Fibroblast of pulmonary artery (primary cell): ENCODE measurements around the gene YAP1.
"Not testable (repeated sequence)": the region's sequence is repeated elsewhere in the genome, so short reads cannot be mapped to it uniquely, and the experiment has no call there.

ENCODE experiments used
- DNase-seq: peaks from one replicate; pipeline ENCODE4 v3.0.0-alpha.2; 2010; ENCODE audit warnings: low read depth
- H3K4me3 ChIP-seq: replicated peaks from 2 replicates; pipeline ENCODE4 v1.5.1; 2011; ENCODE audit warnings: low read depth, mild to moderate bottlenecking, control low read depth, low read length, moderate library complexity
- TF ChIP-seq, protein P1 (sequence below): IDR thresholded peaks from 2 replicates; pipeline ENCODE4 v1.5.1; 2011; ENCODE audit warnings: mild to moderate bottlenecking, control low read depth, low read length, inconsistent platforms; ENCODE audit errors: missing control alignments

YAP1 gene

DNA sequence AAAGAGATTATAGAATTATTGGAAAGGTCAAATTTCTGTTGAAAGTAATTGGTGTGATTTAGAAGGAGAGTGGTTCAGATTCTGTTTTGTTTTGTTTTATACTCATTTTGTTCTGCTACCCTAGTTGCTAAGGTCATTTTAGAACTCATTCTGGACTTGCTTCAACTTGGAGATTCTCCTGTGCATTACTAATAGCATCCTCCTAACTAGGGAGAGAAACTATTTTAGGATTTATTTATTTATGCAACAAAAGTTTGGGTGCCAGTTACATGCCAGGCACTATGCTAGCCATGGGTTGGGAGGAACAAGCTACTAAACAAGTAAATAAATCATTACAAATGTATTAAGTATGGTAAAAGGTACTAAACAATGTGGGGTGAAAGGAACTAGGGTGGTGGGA, 84.0 kb downstream of the YAP1 start:
- H3K4me3 ChIP-seq = no peak overlapping the region
- no peak for DNase-seq
- TF ChIP-seq, protein P1, sequence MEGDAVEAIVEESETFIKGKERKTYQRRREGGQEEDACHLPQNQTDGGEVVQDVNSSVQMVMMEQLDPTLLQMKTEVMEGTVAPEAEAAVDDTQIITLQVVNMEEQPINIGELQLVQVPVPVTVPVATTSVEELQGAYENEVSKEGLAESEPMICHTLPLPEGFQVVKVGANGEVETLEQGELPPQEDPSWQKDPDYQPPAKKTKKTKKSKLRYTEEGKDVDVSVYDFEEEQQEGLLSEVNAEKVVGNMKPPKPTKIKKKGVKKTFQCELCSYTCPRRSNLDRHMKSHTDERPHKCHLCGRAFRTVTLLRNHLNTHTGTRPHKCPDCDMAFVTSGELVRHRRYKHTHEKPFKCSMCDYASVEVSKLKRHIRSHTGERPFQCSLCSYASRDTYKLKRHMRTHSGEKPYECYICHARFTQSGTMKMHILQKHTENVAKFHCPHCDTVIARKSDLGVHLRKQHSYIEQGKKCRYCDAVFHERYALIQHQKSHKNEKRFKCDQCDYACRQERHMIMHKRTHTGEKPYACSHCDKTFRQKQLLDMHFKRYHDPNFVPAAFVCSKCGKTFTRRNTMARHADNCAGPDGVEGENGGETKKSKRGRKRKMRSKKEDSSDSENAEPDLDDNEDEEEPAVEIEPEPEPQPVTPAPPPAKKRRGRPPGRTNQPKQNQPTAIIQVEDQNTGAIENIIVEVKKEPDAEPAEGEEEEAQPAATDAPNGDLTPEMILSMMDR = no peak

- TF ChIP-seq, protein P1 = no peak
- DNase-seq = no peak
- no peak overlapping the region for H3K4me3 ChIP-seq
Observed at GRCh38 chr11:102194990-102195389, 84.7 kb downstream of the YAP1 start.

DNA sequence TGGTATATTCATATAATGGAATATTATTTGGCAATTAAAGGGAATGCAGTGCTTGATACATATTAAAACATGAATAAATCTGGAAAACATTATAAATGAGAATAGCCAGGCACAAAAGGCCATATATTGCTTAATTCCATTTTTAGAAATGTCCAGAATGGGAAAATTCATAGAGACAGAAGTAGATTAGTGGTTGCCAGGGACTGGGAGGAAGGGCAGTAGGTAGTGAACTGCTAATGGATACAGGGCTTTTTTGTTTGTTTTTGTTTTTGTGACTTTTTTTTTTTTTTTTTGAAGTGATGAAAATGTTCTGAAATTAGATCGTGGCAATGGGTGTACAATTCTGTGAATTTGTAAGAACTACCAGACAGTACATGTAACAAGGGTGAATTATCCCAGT, 86.1 kb downstream of the YAP1 start:
- H3K4me3 ChIP-seq = no peak overlapping the region
- no peak for DNase-seq
- TF ChIP-seq, protein P1 = no peak

GRCh38 chr11:102196816-102197215, 86.6 kb downstream of the YAP1 start:
- H3K4me3 ChIP-seq = no peak overlapping the region
- TF ChIP-seq, protein P1 = no peak

DNA sequence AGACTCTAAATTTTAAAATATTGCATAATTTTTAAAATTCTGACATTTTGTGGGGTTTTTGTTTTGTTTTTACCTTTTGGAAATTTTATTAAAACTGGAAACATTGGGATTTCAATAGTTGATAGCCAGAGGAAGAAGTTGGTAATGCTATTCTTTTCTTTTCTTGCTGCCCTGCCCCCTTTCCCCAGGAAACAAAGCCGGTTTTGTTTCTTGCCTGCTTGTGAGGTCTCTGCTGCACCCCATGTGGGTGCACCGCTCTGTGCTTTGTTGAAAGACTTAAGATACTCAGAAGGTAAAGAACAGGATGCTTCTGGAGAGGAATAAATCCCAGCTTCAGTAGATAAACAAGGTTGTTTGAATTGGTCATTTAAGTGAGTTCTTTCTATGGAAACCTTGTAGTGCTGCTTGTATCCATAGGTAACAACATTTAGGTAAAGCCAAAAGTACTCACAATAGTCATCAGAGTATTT, 87.5 kb downstream of the YAP1 start:
- TF ChIP-seq, protein P1 = no peak
- no peak for DNase-seq
- H3K4me3 ChIP-seq = no peak overlapping the region

More at GRCh38 chr11:102196816-102197215, 86.6 kb downstream of the YAP1 start:
- DNase-seq = no peak

- DNase-seq = no peak
- H3K4me3 ChIP-seq = no peak overlapping the region
- TF ChIP-seq, protein P1 = no peak
Observed at GRCh38 chr11:102199673-102200072, 89.4 kb downstream of the YAP1 start.

GRCh38 chr11:102200325-102200724, 90.1 kb downstream of the YAP1 start:
- not testable (repeated sequence) for DNase-seq, H3K4me3 ChIP-seq
